Retinal pigment epithelial cell (primary cell): ENCODE measurements around the gene MSANTD1.

ENCODE experiments used
- DNase-seq: peaks from one replicate; pipeline ENCODE4 v3.0.0-alpha.2; 2010; ENCODE audit warnings: low read depth
- H3K4me3 ChIP-seq: 2 replicates; pipeline ENCODE4 v1.5.1; 2011; ENCODE audit warnings: mild to moderate bottlenecking, low read length, control low read depth, moderate library complexity
- CTCF ChIP-seq: conservative IDR thresholded peaks from 2 replicates; pipeline ENCODE4 v1.5.1; 2011; ENCODE audit warnings: low read depth, low read length, control low read depth, inconsistent platforms

The MSANTD1 gene

DNA sequence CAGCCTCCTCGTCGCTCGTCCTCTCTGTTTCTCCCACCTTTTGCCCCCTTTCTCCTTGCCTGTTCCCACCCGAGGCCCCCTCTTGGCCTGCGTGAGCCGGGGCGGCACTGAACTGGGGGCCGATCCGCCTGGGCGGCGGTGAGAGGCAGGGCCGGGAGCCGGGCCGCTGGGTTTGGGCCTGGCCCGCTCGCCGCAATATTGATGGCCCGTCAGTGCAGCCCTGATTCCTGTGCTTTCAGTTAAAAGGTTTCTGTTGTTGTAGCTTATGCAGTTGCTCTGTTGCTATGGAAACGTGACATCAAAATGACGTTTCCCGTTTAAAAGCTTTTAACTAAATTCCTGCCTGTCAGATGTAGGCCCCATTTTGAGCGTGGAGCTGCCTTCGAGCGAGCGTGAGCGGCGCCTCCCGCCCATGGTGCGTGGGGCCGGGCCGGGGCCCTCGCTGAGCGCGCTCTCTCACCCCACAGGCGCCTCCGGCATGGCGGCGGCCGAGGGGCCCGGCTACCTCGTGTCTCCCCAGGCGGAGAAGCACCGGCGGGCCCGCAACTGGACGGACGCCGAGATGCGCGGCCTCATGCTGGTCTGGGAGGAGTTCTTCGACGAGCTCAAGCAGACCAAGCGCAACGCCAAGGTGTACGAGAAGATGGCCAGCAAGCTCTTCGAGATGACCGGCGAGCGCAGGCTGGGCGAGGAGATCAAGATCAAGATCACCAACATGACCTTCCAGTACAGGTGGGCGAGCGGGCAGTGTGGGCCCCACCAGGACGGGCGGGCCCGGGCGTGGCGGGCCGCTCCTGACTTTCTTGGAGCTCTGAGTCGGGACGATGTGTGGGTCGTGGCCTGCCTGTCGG is at the start of gene MSANTD1:
Gene MSANTD1 (plus strand): TSS at position 349 of the 851 bp plus-strand sequence. CDS start 64 bp downstream, at position 413.
- TF ChIP-seq CTCF = no peak
- peak; percentile 8 for DNase-seq
- no peak within 1 kb of the TSS for H3K4me3 ChIP-seq

DNA sequence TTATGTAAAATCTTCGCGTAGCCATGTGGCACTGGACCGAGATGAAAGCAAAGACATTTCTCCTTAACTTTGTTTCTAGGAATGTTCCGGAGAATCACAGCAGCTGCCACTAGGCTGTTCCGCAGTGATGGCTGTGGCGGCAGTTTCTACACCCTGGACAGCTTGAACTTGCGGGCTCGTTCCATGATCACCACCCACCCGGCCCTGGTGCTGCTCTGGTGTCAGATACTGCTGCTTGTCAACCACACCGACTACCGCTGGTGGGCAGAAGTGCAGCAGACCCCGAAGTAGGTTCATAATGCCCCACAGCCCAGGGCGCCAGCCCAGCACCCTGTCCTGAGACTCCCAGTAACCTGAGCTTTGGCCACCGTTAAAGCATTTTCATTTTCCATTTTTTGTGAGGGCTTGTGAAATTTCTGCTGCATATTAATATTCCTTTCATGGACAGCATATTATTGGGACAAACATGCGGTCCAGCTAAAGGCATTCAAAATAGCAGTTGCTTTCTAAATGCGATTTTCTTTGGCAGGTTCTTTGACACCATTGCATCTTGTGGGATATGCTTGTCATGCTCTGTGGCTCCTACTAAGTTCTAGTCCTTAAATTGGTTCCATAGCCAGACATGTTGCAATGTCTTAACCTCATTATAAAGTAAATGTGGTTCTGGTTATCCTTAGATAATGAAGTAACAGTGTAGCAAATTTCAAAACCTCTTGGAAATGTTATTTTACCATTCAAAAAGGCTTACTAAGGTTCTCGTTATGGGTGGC is 49.1 kb upstream of the MSANTD1 start:
- TF ChIP-seq CTCF = no peak
- H3K4me3 ChIP-seq = no peak overlapping the region
- no peak for DNase-seq

- H3K4me3 ChIP-seq = no peak overlapping the region
- no peak for DNase-seq
- no peak for TF ChIP-seq CTCF
These were observed 48.4 kb upstream of the MSANTD1 start for GRCh38 chr4:3200423-3201090.

DNA sequence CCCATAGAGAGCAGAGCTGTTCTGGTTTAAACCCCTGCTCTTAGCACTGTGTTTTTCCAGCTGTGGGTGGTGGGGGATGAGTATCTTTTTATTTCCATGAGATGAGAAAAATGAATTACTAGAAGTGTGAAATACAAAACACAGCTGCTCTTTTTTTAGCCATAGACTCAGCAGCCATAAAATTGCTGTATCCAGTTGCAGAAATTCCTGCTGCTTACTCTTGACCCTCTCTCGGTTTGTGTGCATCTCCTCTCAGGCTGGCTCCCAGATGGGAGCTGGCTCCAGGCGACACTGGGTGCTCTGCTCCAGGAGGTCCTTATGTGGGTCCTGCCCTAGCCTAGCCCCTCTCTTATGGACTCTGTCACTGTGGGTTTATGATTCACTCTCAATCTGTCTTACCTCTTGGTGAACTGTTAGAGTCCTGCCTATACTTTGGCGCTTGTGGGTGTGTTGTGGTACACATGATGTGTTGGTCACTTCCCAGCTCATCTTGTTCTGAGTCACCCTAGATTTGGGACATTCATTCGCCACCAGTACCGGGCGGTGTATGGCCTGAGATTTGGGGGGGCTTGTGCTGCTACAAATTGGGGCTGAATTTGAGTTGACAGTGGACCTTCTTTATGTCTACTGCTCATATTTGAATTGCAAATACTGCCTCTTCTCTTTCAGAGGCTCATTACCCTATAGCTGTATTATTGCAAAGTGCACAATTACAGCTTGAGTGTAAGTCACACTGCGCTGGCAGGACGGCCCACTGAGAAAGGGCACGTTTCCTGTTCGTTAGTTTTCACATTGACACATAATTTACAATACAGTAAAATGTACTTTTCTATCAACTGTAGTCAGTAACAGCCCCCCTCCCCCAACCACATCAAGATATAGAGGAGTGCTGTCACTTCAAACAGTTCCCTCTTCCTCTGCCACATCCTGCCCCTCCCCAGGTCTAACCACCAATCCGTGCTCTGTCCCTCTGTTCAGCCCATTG is 46.9 kb upstream of the MSANTD1 start:
- no peak for TF ChIP-seq CTCF
- H3K4me3 ChIP-seq = no peak overlapping the region
- DNase-seq = peak; percentile 9

DNA sequence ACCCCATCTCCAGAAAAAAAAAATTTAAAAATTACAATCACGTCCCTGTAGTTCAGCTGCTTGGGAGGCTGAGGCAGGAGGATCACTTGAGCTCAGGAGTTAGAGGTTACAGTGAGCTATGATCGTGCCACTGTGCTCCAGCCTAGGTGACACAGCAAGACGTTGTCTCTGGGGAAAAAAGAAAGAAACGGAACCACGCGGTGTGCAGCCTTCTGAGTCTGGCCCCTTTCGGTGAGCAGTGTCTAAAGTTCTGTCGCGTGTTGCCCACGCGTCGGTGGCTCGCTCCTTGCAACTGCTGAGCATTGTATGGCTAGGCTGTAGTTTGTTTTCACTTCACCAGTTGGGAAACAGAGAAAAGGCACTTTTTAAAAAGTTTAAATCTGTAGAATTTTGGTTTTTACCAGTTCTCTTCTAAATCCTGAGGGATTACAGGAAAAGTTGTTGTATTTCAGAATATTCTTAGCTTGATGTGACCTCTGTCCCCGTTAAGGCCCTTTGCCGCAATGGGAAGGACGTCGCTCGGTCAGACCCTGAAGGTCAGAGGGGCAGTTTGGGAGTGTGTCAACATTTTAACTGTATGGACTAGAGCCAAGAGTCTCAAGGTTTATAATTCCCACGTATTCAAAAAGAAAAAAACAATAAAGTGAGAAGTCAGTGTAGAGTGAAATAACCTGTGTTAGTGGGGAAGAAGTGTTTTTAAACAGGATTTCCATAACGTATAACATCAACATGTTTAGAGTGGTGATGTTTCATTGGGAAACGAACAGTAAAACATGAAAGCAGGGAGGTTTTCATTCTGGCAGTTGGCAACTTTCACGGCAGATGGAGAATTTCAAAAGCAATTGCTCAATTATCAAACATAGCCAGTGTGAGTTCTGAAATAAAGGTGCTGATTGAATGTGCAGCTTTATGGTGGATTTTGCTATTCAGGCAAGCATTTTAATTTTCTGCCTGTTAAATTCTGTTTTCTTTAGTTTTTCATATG is 45.8 kb upstream of the MSANTD1 start:
- DNase-seq = no peak
- no peak overlapping the region for H3K4me3 ChIP-seq
- no peak for TF ChIP-seq CTCF
